Ectodermal cell (in vitro differentiated cells): Measurements from ENCODE around the gene TCEA3.

Experiments used
- H3K27ac ChIP-seq: 2 replicates; pipeline ENCODE4 v1.7.0; 2013; ENCODE audit warnings: mild to moderate bottlenecking, low read depth, low read length; ENCODE audit not compliant: insufficient read depth, poor library complexity, severe bottlenecking
- H3K27me3 ChIP-seq: 2 replicates; pipeline ENCODE4 v1.7.0; 2013; ENCODE audit warnings: mild to moderate bottlenecking, low read length; ENCODE audit not compliant: insufficient read depth, control insufficient read depth, poor library complexity, severe bottlenecking
- H3K36me3 ChIP-seq: one replicate; pipeline ENCODE4 v1.7.0; 2013; ENCODE audit warnings: low read length; ENCODE audit not compliant: control insufficient read depth, insufficient read depth
- H3K4me1 ChIP-seq: one replicate; pipeline ENCODE4 v1.7.0; 2013; ENCODE audit warnings: low read length; ENCODE audit not compliant: control insufficient read depth, insufficient read depth
- H3K4me3 ChIP-seq: 2 replicates; pipeline ENCODE4 v1.7.0; 2013; ENCODE audit warnings: low read depth, low read length, control low read depth; ENCODE audit not compliant: insufficient read depth
- H3K9me3 ChIP-seq: 2 replicates; pipeline ENCODE4 v1.7.0; 2013; ENCODE audit warnings: mild to moderate bottlenecking, low read length, moderate library complexity; ENCODE audit not compliant: control insufficient read depth
- WGBS, 2 experiments: methylation state at CpG; one replicate each; pipeline ENCODE4 v1.1.7; 2013; ENCODE audit warnings: missing lambda C conversion rate in 2 of 2; 5-methylcytosine and 5-hydroxymethylcytosine counted together

The TCEA3 gene

GRCh38 chr1:23403735-23404486, 20.6 kb downstream of the TCEA3 start:
- no peaks in the 10 kb centered on the region for H3K9me3 ChIP-seq
- H3K36me3 ChIP-seq: no peaks in the 10 kb centered on the region
- H3K27ac ChIP-seq: no peak overlapping the region
- WGBS, 2 experiments: 10 to 13% methylated on average over 19 of the region's 19 CpGs
- no peaks in the 10 kb centered on the region for H3K4me1 ChIP-seq
- peaks cover 98% of the 10 kb centered on the region for H3K27me3 ChIP-seq
- H3K4me3 ChIP-seq: peak overlapping the region; percentile 23

- H3K36me3 ChIP-seq: no peaks in the 10 kb centered on the region
- WGBS, 2 experiments: 64 to 73% methylated on average over 4 of the region's 4 CpGs
- no peaks in the 10 kb centered on the region for H3K9me3 ChIP-seq
- H3K4me1 ChIP-seq: no peaks in the 10 kb centered on the region
- peaks cover 97% of the 10 kb centered on the region for H3K27me3 ChIP-seq
- H3K4me3 ChIP-seq: no peak overlapping the region
- no peak overlapping the region for H3K27ac ChIP-seq
These were observed 21.2 kb downstream of the TCEA3 start for GRCh38 chr1:23403355-23403734.

DNA sequence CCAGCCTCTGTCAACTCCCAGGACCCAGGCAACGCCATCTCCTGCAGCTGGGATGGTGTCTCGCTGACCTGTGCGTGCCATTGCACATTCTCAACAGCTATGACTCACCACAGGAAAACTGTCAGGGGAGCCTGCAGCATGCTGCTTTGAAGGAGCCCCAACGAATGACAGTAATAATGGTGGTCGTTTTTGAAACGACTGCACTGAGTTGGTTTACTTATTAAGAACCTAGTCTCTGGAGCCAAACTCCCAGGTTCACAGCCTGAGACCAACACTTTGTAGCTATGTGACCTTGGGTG, 21.6 kb downstream of the TCEA3 start:
- Histone ChIP-seq H3K4me3 (no peak overlapping the region), H3K9me3 (no peaks in the 10 kb centered on the region), H3K27ac (no peak overlapping the region), H3K36me3 (no peaks in the 10 kb centered on the region), H3K4me1 (no peaks in the 10 kb centered on the region), H3K27me3 (peaks cover 97% of the 10 kb centered on the region)
- 37 to 45% methylated on average over 6 of the region's 6 CpGs for WGBS, 2 experiments

- H3K9me3 ChIP-seq: no peaks in the 10 kb centered on the region
- H3K4me3 ChIP-seq: no peak overlapping the region
- peaks cover 97% of the 10 kb centered on the region for H3K27me3 ChIP-seq
- WGBS, 2 experiments: 85 to 87% methylated on average over 11 of the region's 11 CpGs
- no peak overlapping the region for H3K27ac ChIP-seq
- H3K4me1 ChIP-seq: no peaks in the 10 kb centered on the region
- H3K36me3 ChIP-seq: no peaks in the 10 kb centered on the region
These were observed 22.1 kb downstream of the TCEA3 start for GRCh38 chr1:23402286-23403037.

GRCh38 chr1:23401313-23401712, 23.2 kb downstream of the TCEA3 start:
- Histone ChIP-seq H3K27ac (no peak overlapping the region), H3K4me1 (no peaks in the 10 kb centered on the region), H3K4me3 (no peak overlapping the region), H3K36me3 (no peaks in the 10 kb centered on the region), H3K9me3 (no peaks in the 10 kb centered on the region), H3K27me3 (peaks cover 97% of the 10 kb centered on the region)
- 88 to 89% methylated on average over 6 of the region's 6 CpGs for WGBS, 2 experiments

DNA sequence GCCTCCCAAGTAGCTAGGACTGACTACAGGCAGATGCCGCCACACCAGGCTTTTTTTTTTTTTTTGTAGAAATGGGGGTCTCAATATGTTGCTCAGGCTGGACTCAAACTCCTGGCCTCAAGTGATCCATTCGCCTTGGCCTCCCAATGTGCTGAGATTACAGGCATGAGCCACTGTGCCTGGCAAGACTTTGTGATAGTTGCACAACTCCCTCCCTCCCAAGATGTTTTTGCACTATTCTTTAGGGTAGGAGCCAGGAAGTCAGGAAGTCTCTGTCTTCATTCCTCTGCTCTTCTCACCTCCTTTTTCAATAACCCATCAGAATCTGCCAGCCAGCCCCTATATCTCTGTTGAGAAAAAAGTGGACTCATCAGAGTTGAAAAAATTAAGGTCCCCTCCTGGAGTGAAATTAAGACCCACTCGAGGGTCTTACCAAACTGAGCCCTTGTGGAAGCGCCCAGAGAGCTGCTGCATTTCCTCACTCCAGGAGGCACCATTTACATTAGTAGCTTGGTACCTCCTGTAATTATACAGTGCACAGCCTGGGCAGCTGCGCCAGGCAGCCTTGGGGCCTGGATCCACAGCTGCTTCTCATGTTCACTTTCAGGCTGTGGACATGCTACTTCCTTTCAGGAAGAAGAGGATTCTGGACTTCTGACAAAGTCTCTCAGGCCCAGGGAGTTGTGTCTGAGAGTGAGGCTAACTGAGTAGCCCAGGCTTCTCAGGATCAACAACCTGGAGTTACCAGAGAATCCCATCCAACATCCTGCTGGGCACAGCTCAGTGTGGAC, 24.0 kb downstream of the TCEA3 start:
- H3K9me3 ChIP-seq: no peaks in the 10 kb centered on the region
- peaks cover 97% of the 10 kb centered on the region for H3K27me3 ChIP-seq
- no peaks in the 10 kb centered on the region for H3K4me1 ChIP-seq
- H3K27ac ChIP-seq: no peak overlapping the region
- WGBS, 2 experiments: 81 to 82% methylated on average over 5 of the region's 5 CpGs
- no peak overlapping the region for H3K4me3 ChIP-seq
- H3K36me3 ChIP-seq: no peaks in the 10 kb centered on the region

DNA sequence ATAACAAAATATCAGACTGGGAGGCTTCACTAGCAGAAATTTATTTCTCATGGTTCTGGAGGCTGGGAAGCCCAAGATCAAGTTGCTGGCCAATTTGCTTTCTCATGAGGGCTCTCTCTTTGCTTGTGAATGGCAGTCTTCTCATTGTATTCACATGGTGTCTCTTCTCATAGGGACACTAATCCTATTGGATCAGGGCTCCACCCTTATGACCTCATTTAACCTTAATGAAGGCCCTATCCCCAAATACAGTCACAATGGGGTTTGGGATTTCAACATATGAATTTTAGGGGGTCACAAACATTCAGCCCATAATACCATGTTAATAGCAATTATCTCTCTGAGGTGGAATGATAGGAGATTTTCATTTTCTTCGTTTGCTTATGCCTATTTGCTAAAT, 25.3 kb downstream of the TCEA3 start:
- no peak overlapping the region for H3K4me3 ChIP-seq
- peaks cover 5% of the 10 kb centered on the region for H3K4me1 ChIP-seq
- 100% methylated on average over 1 of the region's 1 CpG; no CpG with 5 or more reads in 1 of the 2 experiments for WGBS, 2 experiments
- H3K9me3 ChIP-seq: no peaks in the 10 kb centered on the region
- no peak overlapping the region for H3K27ac ChIP-seq
- no peaks in the 10 kb centered on the region for H3K36me3 ChIP-seq
- peaks cover 89% of the 10 kb centered on the region for H3K27me3 ChIP-seq

DNA sequence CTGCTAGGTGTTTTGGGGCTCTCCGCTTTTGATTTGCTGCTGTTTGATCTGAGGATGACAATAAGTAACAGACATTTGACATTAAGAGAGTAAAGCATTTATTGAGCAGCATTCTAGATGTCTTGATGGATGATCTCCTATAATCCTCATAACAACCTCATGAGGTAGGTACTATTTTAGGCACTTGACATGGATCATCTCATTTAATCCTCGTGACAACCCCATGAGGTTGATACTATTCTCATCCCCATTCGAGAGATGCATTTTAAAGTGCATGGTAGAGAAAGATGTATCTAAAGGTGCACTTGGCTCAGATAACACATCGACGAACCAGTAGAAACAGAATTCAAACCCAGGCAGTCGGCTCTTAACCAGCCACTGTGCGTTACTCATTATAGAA, 26.6 kb downstream of the TCEA3 start:
- no peaks in the 10 kb centered on the region for H3K36me3 ChIP-seq
- H3K4me3 ChIP-seq: no peak overlapping the region
- peaks cover 5% of the 10 kb centered on the region for H3K4me1 ChIP-seq
- 86 to 92% methylated on average over 7 of the region's 7 CpGs for WGBS, 2 experiments
- H3K27ac ChIP-seq: no peak overlapping the region
- H3K27me3 ChIP-seq: peaks cover 86% of the 10 kb centered on the region
- H3K9me3 ChIP-seq: no peaks in the 10 kb centered on the region

GRCh38 chr1:23396380-23396779, 28.2 kb downstream of the TCEA3 start:
- 85 to 94% methylated on average over 2 of the region's 2 CpGs for WGBS, 2 experiments
- no peaks in the 10 kb centered on the region for H3K9me3 ChIP-seq
- H3K4me3 ChIP-seq: no peak overlapping the region
- peaks cover 71% of the 10 kb centered on the region for H3K27me3 ChIP-seq
- H3K36me3 ChIP-seq: no peaks in the 10 kb centered on the region
- peaks cover 5% of the 10 kb centered on the region for H3K4me1 ChIP-seq
- no peak overlapping the region for H3K27ac ChIP-seq

DNA sequence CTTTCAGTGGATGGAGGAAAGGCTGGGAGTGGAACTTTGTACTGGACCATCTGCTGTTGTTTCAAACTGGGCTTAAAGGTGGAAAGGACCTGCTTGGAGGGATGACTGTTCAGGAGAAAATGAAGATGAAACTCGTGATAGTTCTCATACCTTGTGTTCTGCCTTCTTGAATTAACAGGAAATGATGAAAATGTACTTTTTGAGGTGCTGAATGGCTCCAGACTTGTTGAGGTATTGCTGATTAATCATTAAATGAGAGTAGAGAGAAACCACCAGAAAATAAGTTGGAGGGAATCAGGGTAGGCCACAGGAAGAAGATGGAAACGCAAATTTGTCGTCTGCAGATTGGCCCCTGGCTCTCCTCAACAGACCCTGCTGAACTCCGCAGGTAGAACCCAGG, 28.7 kb downstream of the TCEA3 start:
- no peaks in the 10 kb centered on the region for H3K9me3 ChIP-seq
- peaks cover 5% of the 10 kb centered on the region for H3K4me1 ChIP-seq
- WGBS, 2 experiments: 78 to 83% methylated on average over 4 of the region's 4 CpGs
- H3K27ac ChIP-seq: no peak overlapping the region
- peaks cover 66% of the 10 kb centered on the region for H3K27me3 ChIP-seq
- H3K36me3 ChIP-seq: no peaks in the 10 kb centered on the region
- H3K4me3 ChIP-seq: no peak overlapping the region
